C4-2B (cell line): ENCODE measurements around the gene SNX5.

ENCODE experiments used
- H3K27ac ChIP-seq: fragments of 450-650 bp; 2 replicates; pipeline ENCODE4 v1.5.1; 2017
- CTCF ChIP-seq: fragments of 450-650 bp; conservative IDR thresholded peaks from 2 replicates; pipeline ENCODE4 v1.5.1; 2017; ENCODE audit warnings: mild to moderate bottlenecking
- ZFX ChIP-seq: fragments of 450-650 bp; IDR thresholded peaks from 2 replicates; pipeline ENCODE4 v1.6.1; 2017

SNX5 gene

GRCh38 chr20:17932396-17932795, 36.2 kb downstream of the SNX5 start:
- no peak overlapping the region for H3K27ac ChIP-seq
- no peak for TF ChIP-seq CTCF
- TF ChIP-seq ZFX = no peak

GRCh38 chr20:17931513-17931912, 37.1 kb downstream of the SNX5 start:
- TF ChIP-seq CTCF (no peak), ZFX (no peak)
- H3K27ac ChIP-seq = no peak overlapping the region

GRCh38 chr20:17928633-17929311, 39.8 kb downstream of the SNX5 start:
- peak; percentile 2; the same call in 1 of the 2 replicates for TF ChIP-seq ZFX
- no peak for TF ChIP-seq CTCF

GRCh38 chr20:17928211-17928611, 40.4 kb downstream of the SNX5 start:
- TF ChIP-seq ZFX (peak; percentile 36; the same call in 1 of the 2 replicates), CTCF (no peak)
- H3K27ac ChIP-seq = peak overlapping the region; percentile 77

More at GRCh38 chr20:17928633-17929311, 39.8 kb downstream of the SNX5 start:
- H3K27ac ChIP-seq = peak overlapping the region; percentile 77

- H3K27ac ChIP-seq = peak overlapping the region; percentile 8; the same call in 1 of the 2 replicates
- TF ChIP-seq CTCF = no peak
- no peak for TF ChIP-seq ZFX
These were observed 42.7 kb downstream of the SNX5 start for GRCh38 chr20:17925940-17926300.

GRCh38 chr20:17925141-17925939, 43.3 kb downstream of the SNX5 start:
- H3K27ac ChIP-seq = 0 out of 2 replicates have a peak overlapping the region, but pooled peaks have one; percentile 8
- TF ChIP-seq ZFX (no peak), CTCF (no peak)

GRCh38 chr20:17921774-17922173, 46.8 kb downstream of the SNX5 start:
- no peak for TF ChIP-seq ZFX
- H3K27ac ChIP-seq = no peak overlapping the region
